Measurements from ENCODE around the gene COL1A1. TPM values are rescaled to one million over a fixed set of nuclear protein-coding genes. Genes with fewer than 3 reads are reported as not detected.

Gene COL1A1
- polyA plus RNA-seq, 1 of the 3 experiments (the other 2 are of a cell fraction): 1,461 TPM

GRCh38 chr17:50199803-50200456 is 1.5 kb downstream of the COL1A1 start:
- CTCF ChIA-PET: interaction anchor here (0.6 to 25.6 kb wide), 70 partner anchors 8 to 310 kb away, joined by 3 to 2150 read pairs (median 5); partner anchors contain the start of genes CHAD, LRRC59, PDK2 and PPP1R9B
- H3K4me2 ChIP-seq: peak overlapping the region; percentile 89
- TF ChIP-seq FOXJ3 (CRISPR knock-in tag; IDR thresholded peaks at IDR 0.05) (no peak), POLR2AphosphoS5 (IDR thresholded peaks at IDR 0.05; ENCODE audit: low read depth, low read length) (no peak; the same call in 1 of the 2 replicates), CHD2 (IDR thresholded peaks at IDR 0.05; ENCODE audit: low read length, partially characterized antibody) (peak; percentile 58), REST (IDR thresholded peaks at IDR 0.05; ENCODE audit: low read depth, low read length) (0 out of 2 replicates have a peak, but pooled peaks have one; percentile 52), TAF1 (IDR thresholded peaks at IDR 0.05; ENCODE audit: borderline replicate concordance, low read depth, low read length) (peak; percentile 69), GABPA (IDR thresholded peaks at IDR 0.05; ENCODE audit: low read depth) (no peak), NFIC (IDR thresholded peaks at IDR 0.05; ENCODE audit: borderline replicate concordance) (peak; percentile 89), EZH2phosphoT487 (IDR thresholded peaks at IDR 0.05; ENCODE audit: borderline replicate concordance, low read depth) (no peak), ZBTB33 (IDR thresholded peaks at IDR 0.05; ENCODE audit: borderline replicate concordance, low read depth) (0 out of 2 replicates have a peak, but pooled peaks have one; percentile 40), MXI1 (IDR thresholded peaks at IDR 0.05; ENCODE audit: low read depth, low read length) (no peak; the same call in 1 of the 2 replicates), RCOR1 (IDR thresholded peaks at IDR 0.05; ENCODE audit: low read length) (no peak), JUND (IDR thresholded peaks at IDR 0.05) (peak; percentile 23; the same call in 1 of the 2 replicates), RXRA (IDR thresholded peaks at IDR 0.05; ENCODE audit: borderline replicate concordance, low read depth) (0 out of 2 replicates have a peak, but pooled peaks have one; percentile 18), IRF3 (IDR thresholded peaks at IDR 0.05; ENCODE audit: low read depth, low read length) (no peak), SIN3A (IDR thresholded peaks at IDR 0.05; ENCODE audit: borderline replicate concordance, low read depth, low read length) (peak; percentile 52; the same call in 1 of the 2 replicates), EP300 (IDR thresholded peaks at IDR 0.05; ENCODE audit: borderline replicate concordance in 1 of 2, low read depth in 1 of 2, low read length in 1 of 2) (peak in 1 of 2 experiments; percentile 56; a peak in 1 of 4 replicates), USF1 (IDR thresholded peaks at IDR 0.05; ENCODE audit: borderline replicate concordance, low read depth) (0 out of 2 replicates have a peak, but pooled peaks have one; percentile 23), YY1 (IDR thresholded peaks at IDR 0.05; ENCODE audit: low read depth) (peak; percentile 42; the same call in 1 of the 2 replicates), FOSL2 (IDR thresholded peaks at IDR 0.05; ENCODE audit: borderline replicate concordance, low read depth) (peak; percentile 14; the same call in 1 of the 2 replicates), ELF1 (IDR thresholded peaks at IDR 0.05) (no peak), USF2 (IDR thresholded peaks at IDR 0.05; ENCODE audit: borderline replicate concordance, low read depth, low read length) (no peak), FOXM1 (IDR thresholded peaks at IDR 0.05; ENCODE audit: low read depth) (peak; percentile 73), TCF12 (IDR thresholded peaks at IDR 0.05) (peak; percentile 94), RFX5 (IDR thresholded peaks at IDR 0.05; ENCODE audit: low read length) (no peak)

More at GRCh38 chr17:50199803-50200456, 1.5 kb downstream of the COL1A1 start:
- peak overlapping the region; percentile 99 for H3K9ac ChIP-seq
- H2AFZ ChIP-seq (ENCODE audit: low read depth): no peak overlapping the region
- peaks cover 33 to 60% of the 10 kb centered on the region in 2 experiments; a peak in 3 of 4 replicates for H3K4me1 ChIP-seq (ENCODE audit: control insufficient read depth in 1 of 2, insufficient read depth in 2 of 2, low read depth in 1 of 2, low read length in 1 of 2)
- H3K4me3 ChIP-seq (ENCODE audit: low read depth in 2 of 2, low read length in 1 of 2): peak overlapping the region; percentile 74 to 96
- 13% methylated on average over 36 of the region's 36 CpGs for WGBS (ENCODE audit: low lambda C conversion rate)
- POLR2A ChIA-PET: interaction anchor here (1.0 to 1.6 kb wide), 2 partner anchors 22 to 73 kb away, joined by 4 read pairs; no protein-coding TSS in a partner anchor
- H3K27ac ChIP-seq (ENCODE audit: low read depth in 2 of 2, low read length in 1 of 2): peak overlapping the region; percentile 85 to 100
- H3K9me2 ChIP-seq: no peaks in the 10 kb centered on the region
- H3K27me3 ChIP-seq (ENCODE audit: insufficient read depth): no peaks in the 10 kb centered on the region
- H4K20me1 ChIP-seq (ENCODE audit: insufficient read depth): peaks cover 64% of the 10 kb centered on the region
- peaks cover 45 to 50% of the 10 kb centered on the region in 2 experiments for H3K36me3 ChIP-seq (replicated peaks in 1 of 2; ENCODE audit: control insufficient read depth in 1 of 2, insufficient read depth in 2 of 2, low read length in 1 of 2)
- peaks cover 86% of the 10 kb centered on the region for H3K79me2 ChIP-seq (ENCODE audit: insufficient read depth)
- DNase-seq: peak; percentile 89
- no peaks in the 10 kb centered on the region for H3K9me3 ChIP-seq
- H3F3A ChIP-seq (replicated peaks; ENCODE audit: insufficient read depth): peaks cover 69% of the 10 kb centered on the region
